Lung (tissue), 12 donors: ENCODE results near the gene TRAP1. TPM values are rescaled to one million over a fixed set of nuclear protein-coding genes. Genes with fewer than 3 reads are reported as not detected.

ENCODE experiments used
- ATAC-seq: fragments of 200-7000 bp; cut with Tn5 transposase; one replicate; pipeline ENCODE4 v1.9.1; 2020; ENCODE audit warnings: moderate number of reproducible peaks; ENCODE audit not compliant: insufficient read depth, low FRiP score
- DNase-seq, 3 donors: peaks; one replicate each; pipeline ENCODE4 v3.0.0-alpha.2; 2013 to 2017
- H3K27ac ChIP-seq, 2 donors: one replicate each; pipeline ENCODE4 v1.5.1; 2013; ENCODE audit warnings: mild to moderate bottlenecking in 2 of 2, moderate library complexity in 2 of 2, control low read depth in 1 of 2, inconsistent platforms in 1 of 2, low read depth in 1 of 2, low read length in 1 of 2
- H3K27me3 ChIP-seq, 3 donors: one replicate each; pipeline ENCODE4 v1.5.1; 2013; ENCODE audit warnings: low read length in 2 of 3; ENCODE audit not compliant: control insufficient read depth in 3 of 3, insufficient read depth in 3 of 3
- H3K36me3 ChIP-seq, 4 donors: one replicate each; pipeline ENCODE4 v1.5.1; 2013; ENCODE audit warnings: low read length in 4 of 4, mild to moderate bottlenecking in 1 of 4, moderate library complexity in 1 of 4; ENCODE audit not compliant: control insufficient read depth in 4 of 4, insufficient read depth in 4 of 4
- H3K4me1 ChIP-seq, 5 donors: one replicate each; pipeline ENCODE4 v1.5.1; 2013; ENCODE audit warnings: low read length in 5 of 5, mild to moderate bottlenecking in 2 of 5, moderate library complexity in 1 of 5; ENCODE audit not compliant: control insufficient read depth in 5 of 5, insufficient read depth in 5 of 5
- H3K4me3 ChIP-seq: one replicate; pipeline ENCODE4 v1.5.1; 2013; ENCODE audit warnings: mild to moderate bottlenecking, control low read depth, moderate library complexity
- H3K9ac ChIP-seq, 2 donors: one replicate each; pipeline ENCODE4 v1.5.1; 2013; ENCODE audit warnings: low read length in 2 of 2, control low read depth in 1 of 2; ENCODE audit not compliant: insufficient read depth in 1 of 2
- H3K9me3 ChIP-seq, 4 donors: one replicate each; pipeline ENCODE4 v1.5.1; 2013; ENCODE audit warnings: low read length in 3 of 4, mild to moderate bottlenecking in 1 of 4, moderate library complexity in 1 of 4; ENCODE audit not compliant: control insufficient read depth in 4 of 4, insufficient read depth in 3 of 4
- WGBS, 2 donors: extraction: QIAGEN DNeasy Blood & Tissue Kit; methylation state at CpG; one replicate each; pipeline ENCODE4 v1.1.7; 2013; 5-methylcytosine and 5-hydroxymethylcytosine counted together
- polyA plus RNA-seq, 2 donors: library from polyadenylated mRNA; stranded (reverse); fragments of 200-250 nt; gene quantifications; one replicate each; pipeline ENCODE4 v1.2.1, GENCODE V29; 2013
- total RNA-seq, 2 donors: library from RNA; depleted of rRNA in 1 of 2; stranded (reverse); fragments of >200 nt in 1 of 2; gene quantifications; one replicate each; pipeline ENCODE4 v1.2.1, GENCODE V29; 2014 to 2021
- TF ChIP-seq, protein P1 (sequence below): IDR thresholded peaks from 2 replicates; pipeline ENCODE4 v1.5.1; 2012; ENCODE audit warnings: mild to moderate bottlenecking; ENCODE audit errors: control extremely low read depth, extremely low read depth
- donor health status: control.
- donor health status: control.
- donor health status: Bipolar disorder and iron deficiency.
- donor health status: healthy.
- donor health status: DM: yes; HTN: yes; CAD: no.

TRAP1 gene
- total and polyA plus RNA-seq, 4 donors = 44.8 to 94.3 (median 58.8) TPM

DNA sequence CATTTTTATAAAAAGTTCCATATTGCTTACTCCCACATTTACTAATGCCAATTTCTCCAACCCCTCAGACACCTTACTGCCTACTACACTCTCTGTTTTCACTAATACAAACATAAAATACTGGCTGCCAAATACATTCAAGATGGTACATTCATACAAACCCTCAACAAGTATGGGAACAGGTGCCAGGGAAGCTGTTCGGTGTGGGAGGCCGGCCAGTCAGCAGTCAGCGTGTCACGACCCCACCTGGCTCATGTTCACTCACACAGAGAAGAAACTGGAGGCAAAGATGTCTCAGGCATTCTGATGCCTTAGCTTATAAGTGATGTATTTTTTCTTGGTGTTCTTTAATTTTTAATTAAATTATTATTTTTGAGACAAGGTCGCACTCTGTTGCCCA is 42.4 kb upstream of the TRAP1 start:
- Histone ChIP-seq H3K27ac (no peak overlapping the region), H3K9ac (no peak overlapping the region), H3K27me3 (no peaks in the 10 kb centered on the region), H3K4me1 (no peaks in the 10 kb centered on the region), H3K9me3 (no peaks in the 10 kb centered on the region), H3K36me3 (peaks cover 19 to 57% (median 38%) of the 10 kb centered on the region in 4 donors), H3K4me3 (no peak overlapping the region)
- TF ChIP-seq, protein P1, sequence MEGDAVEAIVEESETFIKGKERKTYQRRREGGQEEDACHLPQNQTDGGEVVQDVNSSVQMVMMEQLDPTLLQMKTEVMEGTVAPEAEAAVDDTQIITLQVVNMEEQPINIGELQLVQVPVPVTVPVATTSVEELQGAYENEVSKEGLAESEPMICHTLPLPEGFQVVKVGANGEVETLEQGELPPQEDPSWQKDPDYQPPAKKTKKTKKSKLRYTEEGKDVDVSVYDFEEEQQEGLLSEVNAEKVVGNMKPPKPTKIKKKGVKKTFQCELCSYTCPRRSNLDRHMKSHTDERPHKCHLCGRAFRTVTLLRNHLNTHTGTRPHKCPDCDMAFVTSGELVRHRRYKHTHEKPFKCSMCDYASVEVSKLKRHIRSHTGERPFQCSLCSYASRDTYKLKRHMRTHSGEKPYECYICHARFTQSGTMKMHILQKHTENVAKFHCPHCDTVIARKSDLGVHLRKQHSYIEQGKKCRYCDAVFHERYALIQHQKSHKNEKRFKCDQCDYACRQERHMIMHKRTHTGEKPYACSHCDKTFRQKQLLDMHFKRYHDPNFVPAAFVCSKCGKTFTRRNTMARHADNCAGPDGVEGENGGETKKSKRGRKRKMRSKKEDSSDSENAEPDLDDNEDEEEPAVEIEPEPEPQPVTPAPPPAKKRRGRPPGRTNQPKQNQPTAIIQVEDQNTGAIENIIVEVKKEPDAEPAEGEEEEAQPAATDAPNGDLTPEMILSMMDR = no peak
- no peak for ATAC-seq
- 91 to 94% methylated on average over 5 of the region's 5 CpGs for WGBS, 2 donors
- no peak for DNase-seq

DNA sequence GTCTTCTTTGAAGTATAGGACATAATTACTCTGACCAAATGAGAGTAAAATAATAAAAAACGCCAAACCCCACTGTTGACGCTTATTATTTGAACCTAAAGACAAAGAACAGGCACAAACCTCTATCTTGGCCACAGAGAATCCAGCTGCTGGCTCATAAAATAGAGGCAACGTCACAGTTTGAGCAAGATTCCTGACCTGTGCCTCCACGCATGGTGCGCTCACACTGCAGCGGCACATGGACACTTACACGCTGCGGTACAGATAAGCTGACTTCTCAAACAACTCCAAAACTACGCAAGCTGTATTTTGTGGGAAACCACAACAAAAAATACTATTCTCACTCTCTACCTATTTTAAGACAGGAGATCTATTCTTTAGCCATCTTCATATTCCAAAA is 38.8 kb upstream of the TRAP1 start:
- peaks cover 27 to 57% (median 38%) of the 10 kb centered on the region in 4 donors for H3K36me3 ChIP-seq
- no peak for DNase-seq
- 96 to 97% methylated on average over 9 of the region's 9 CpGs for WGBS, 2 donors

DNA sequence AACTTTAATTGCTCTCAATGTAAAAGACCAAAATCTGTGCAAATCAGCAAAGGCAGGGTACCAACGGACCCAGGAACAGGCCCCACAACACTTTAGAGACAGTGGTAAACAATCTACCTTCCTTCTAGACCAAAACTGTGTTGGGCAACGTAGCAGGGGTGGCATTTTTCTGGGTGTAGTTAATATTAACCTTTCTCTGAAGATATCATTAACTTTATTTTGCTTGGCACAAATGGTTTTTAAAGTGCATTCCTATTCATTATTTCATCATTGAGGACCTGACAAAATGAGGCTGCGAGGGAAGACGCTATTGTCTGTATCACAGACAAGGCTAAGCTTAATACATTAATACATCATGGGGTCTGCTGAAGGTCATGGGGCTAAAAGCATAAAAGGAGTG is 37.9 kb upstream of the TRAP1 start:
- WGBS, 2 donors = 80 to 89% methylated on average over 4 of the region's 4 CpGs
- ATAC-seq (no peak), DNase-seq (no peak)
- no peak overlapping the region for H3K9ac ChIP-seq
- peaks cover 0 to 5% (median 0%) of the 10 kb centered on the region in 5 donors for H3K4me1 ChIP-seq
- no peak overlapping the region for H3K27ac ChIP-seq
- H3K27me3 ChIP-seq = no peaks in the 10 kb centered on the region
- no peak overlapping the region for H3K4me3 ChIP-seq
- peaks cover 30 to 61% (median 38%) of the 10 kb centered on the region in 4 donors for H3K36me3 ChIP-seq
- TF ChIP-seq, protein P1 = no peak
- no peaks in the 10 kb centered on the region for H3K9me3 ChIP-seq

More for the DNA sequence above, 38.8 kb upstream of the TRAP1 start:
- H3K9me3 ChIP-seq = no peaks in the 10 kb centered on the region
- H3K27ac ChIP-seq = no peak overlapping the region
- TF ChIP-seq, protein P1 = no peak
- no peak for ATAC-seq
- no peaks in the 10 kb centered on the region for H3K27me3 ChIP-seq
- no peak overlapping the region for H3K4me3 ChIP-seq
- no peak overlapping the region for H3K9ac ChIP-seq
- peaks cover 0 to 5% (median 0%) of the 10 kb centered on the region in 5 donors for H3K4me1 ChIP-seq

DNA sequence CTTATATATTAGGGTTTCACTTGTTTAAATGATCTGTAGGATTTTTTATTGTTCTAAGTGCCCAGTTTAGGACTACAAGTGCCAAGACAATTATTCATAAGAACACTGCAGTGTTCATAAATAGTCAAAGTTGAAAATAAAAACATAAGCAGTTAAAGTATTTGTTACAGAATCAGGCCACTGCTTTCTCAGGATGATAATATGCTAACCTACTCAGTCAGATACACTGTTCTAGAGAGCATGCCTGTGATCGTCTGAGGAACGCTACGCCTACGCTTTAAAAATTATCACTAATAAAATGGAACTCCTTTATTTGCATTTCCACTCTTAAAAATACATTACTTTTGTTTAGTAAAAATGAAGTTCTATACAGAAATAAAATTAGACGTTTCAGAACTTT is 37.4 kb upstream of the TRAP1 start:
- ATAC-seq = no peak
- WGBS, 2 donors = 93 to 94% methylated on average over 5 of the region's 5 CpGs
- peaks cover 30 to 63% (median 40%) of the 10 kb centered on the region in 4 donors for H3K36me3 ChIP-seq
- no peaks in the 10 kb centered on the region for H3K9me3 ChIP-seq
- no peaks in the 10 kb centered on the region for H3K27me3 ChIP-seq
- DNase-seq = no peak
- H3K4me1 ChIP-seq = peaks cover 0 to 5% (median 0%) of the 10 kb centered on the region in 5 donors
- TF ChIP-seq, protein P1 = no peak
- no peak overlapping the region for H3K4me3 ChIP-seq
- H3K9ac ChIP-seq = no peak overlapping the region
- H3K27ac ChIP-seq = no peak overlapping the region
